Measurements from ENCODE around the gene CLSTN3. TPM values are rescaled to one million over a fixed set of nuclear protein-coding genes. Genes with fewer than 3 reads are reported as not detected.

The CLSTN3 gene
- total and polyA plus RNA-seq, 4 donors: 6.1 to 37.2 (median 26.8) TPM

GRCh38 chr12:7136071-7136470, 5.9 kb downstream of the CLSTN3 start:
- 97% methylated on average over 7 of the region's 7 CpGs for WGBS

DNA sequence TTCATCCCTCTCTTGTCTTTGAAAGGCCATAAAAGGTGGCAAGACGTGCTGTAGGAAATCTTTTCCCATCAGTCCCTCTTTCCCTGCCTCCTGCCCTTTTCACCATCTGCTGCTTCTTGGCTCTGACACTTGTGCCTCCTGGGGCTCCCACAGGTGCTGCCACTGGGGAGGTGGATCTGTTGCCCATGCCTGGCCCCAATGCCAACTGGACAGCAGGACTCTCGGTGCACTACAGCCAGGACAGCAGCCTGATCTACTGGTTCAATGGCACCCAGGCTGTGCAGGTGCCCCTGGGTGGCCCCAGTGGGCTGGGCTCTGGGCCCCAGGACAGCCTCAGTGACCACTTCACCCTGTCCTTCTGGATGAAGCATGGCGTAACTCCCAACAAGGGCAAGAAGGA, 6.5 kb downstream of the CLSTN3 start:
- peaks cover 9 to 72% (median 43%) of the 10 kb centered on the region in 4 donors for H3K36me3 ChIP-seq (ENCODE audit: control insufficient read depth in 4 of 4, insufficient read depth in 3 of 4, low read depth in 1 of 4, low read length in 3 of 4)
- H3K27ac ChIP-seq (ENCODE audit: low read depth in 1 of 2, low read length in 2 of 2): no peak overlapping the region
- DNase-seq (ENCODE audit: low spot score): no peak
- no peak overlapping the region for H3K4me3 ChIP-seq (ENCODE audit: low read depth in 1 of 3, low read length in 3 of 3)
- TF ChIP-seq HNF4A (conservative IDR thresholded peaks at IDR 0.05): no peak
- TF ChIP-seq YY1 (IDR thresholded peaks at IDR 0.05): no peak
- TF ChIP-seq, protein P1, sequence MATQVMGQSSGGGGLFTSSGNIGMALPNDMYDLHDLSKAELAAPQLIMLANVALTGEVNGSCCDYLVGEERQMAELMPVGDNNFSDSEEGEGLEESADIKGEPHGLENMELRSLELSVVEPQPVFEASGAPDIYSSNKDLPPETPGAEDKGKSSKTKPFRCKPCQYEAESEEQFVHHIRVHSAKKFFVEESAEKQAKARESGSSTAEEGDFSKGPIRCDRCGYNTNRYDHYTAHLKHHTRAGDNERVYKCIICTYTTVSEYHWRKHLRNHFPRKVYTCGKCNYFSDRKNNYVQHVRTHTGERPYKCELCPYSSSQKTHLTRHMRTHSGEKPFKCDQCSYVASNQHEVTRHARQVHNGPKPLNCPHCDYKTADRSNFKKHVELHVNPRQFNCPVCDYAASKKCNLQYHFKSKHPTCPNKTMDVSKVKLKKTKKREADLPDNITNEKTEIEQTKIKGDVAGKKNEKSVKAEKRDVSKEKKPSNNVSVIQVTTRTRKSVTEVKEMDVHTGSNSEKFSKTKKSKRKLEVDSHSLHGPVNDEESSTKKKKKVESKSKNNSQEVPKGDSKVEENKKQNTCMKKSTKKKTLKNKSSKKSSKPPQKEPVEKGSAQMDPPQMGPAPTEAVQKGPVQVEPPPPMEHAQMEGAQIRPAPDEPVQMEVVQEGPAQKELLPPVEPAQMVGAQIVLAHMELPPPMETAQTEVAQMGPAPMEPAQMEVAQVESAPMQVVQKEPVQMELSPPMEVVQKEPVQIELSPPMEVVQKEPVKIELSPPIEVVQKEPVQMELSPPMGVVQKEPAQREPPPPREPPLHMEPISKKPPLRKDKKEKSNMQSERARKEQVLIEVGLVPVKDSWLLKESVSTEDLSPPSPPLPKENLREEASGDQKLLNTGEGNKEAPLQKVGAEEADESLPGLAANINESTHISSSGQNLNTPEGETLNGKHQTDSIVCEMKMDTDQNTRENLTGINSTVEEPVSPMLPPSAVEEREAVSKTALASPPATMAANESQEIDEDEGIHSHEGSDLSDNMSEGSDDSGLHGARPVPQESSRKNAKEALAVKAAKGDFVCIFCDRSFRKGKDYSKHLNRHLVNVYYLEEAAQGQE (IDR thresholded peaks at IDR 0.05): no peak
- TF ChIP-seq, protein P2, sequence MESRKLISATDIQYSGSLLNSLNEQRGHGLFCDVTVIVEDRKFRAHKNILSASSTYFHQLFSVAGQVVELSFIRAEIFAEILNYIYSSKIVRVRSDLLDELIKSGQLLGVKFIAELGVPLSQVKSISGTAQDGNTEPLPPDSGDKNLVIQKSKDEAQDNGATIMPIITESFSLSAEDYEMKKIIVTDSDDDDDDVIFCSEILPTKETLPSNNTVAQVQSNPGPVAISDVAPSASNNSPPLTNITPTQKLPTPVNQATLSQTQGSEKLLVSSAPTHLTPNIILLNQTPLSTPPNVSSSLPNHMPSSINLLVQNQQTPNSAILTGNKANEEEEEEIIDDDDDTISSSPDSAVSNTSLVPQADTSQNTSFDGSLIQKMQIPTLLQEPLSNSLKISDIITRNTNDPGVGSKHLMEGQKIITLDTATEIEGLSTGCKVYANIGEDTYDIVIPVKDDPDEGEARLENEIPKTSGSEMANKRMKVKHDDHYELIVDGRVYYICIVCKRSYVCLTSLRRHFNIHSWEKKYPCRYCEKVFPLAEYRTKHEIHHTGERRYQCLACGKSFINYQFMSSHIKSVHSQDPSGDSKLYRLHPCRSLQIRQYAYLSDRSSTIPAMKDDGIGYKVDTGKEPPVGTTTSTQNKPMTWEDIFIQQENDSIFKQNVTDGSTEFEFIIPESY (IDR thresholded peaks at IDR 0.05): no peak
- peaks cover 0 to 8% (median 6%) of the 10 kb centered on the region in 4 donors for H3K4me1 ChIP-seq (ENCODE audit: control insufficient read depth in 4 of 4, insufficient read depth in 4 of 4, low read length in 3 of 4)
- H3K9ac ChIP-seq (ENCODE audit: low read depth in 1 of 2, low read length in 2 of 2): no peak overlapping the region
- H3K9me3 ChIP-seq (ENCODE audit: control insufficient read depth in 4 of 4, low read length in 3 of 4): no peaks in the 10 kb centered on the region
- WGBS: 99% methylated on average over 3 of the region's 3 CpGs
- no peaks in the 10 kb centered on the region for H3K27me3 ChIP-seq (ENCODE audit: control insufficient read depth in 4 of 4, insufficient read depth in 4 of 4, low read length in 3 of 4)

More at GRCh38 chr12:7136071-7136470, 5.9 kb downstream of the CLSTN3 start:
- Histone ChIP-seq H3K9me3 (ENCODE audit: control insufficient read depth in 4 of 4, low read length in 3 of 4) (no peaks in the 10 kb centered on the region), H3K27me3 (ENCODE audit: control insufficient read depth in 4 of 4, insufficient read depth in 4 of 4, low read length in 3 of 4) (no peaks in the 10 kb centered on the region), H3K4me1 (ENCODE audit: control insufficient read depth in 4 of 4, insufficient read depth in 4 of 4, low read length in 3 of 4) (peaks cover 0 to 14% (median 12%) of the 10 kb centered on the region in 4 donors), H3K4me3 (ENCODE audit: low read depth in 1 of 3, low read length in 3 of 3) (no peak overlapping the region), H3K9ac (ENCODE audit: low read depth in 1 of 2, low read length in 2 of 2) (no peak overlapping the region), H3K36me3 (ENCODE audit: control insufficient read depth in 4 of 4, insufficient read depth in 3 of 4, low read depth in 1 of 4, low read length in 3 of 4) (peaks cover 9 to 66% (median 41%) of the 10 kb centered on the region in 4 donors), H3K27ac (ENCODE audit: low read depth in 1 of 2, low read length in 2 of 2) (no peak overlapping the region)
- TF ChIP-seq TAF1 (conservative IDR thresholded peaks at IDR 0.05): no peak
- TF ChIP-seq YY1 (IDR thresholded peaks at IDR 0.05): no peak
- TF ChIP-seq RAD21 (IDR thresholded peaks at IDR 0.05): no peak
- TF ChIP-seq, protein P3, sequence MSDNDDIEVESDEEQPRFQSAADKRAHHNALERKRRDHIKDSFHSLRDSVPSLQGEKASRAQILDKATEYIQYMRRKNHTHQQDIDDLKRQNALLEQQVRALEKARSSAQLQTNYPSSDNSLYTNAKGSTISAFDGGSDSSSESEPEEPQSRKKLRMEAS (IDR thresholded peaks at IDR 0.05): no peak
- TF ChIP-seq FOXA1 (IDR thresholded peaks at IDR 0.05): no peak
- no peak for TF ChIP-seq ATF3 (IDR thresholded peaks at IDR 0.05)
- TF ChIP-seq, protein P2 (IDR thresholded peaks at IDR 0.05): no peak
- no peak for TF ChIP-seq SP1 (IDR thresholded peaks at IDR 0.05)
- TF ChIP-seq CTCF (IDR thresholded peaks at IDR 0.05; ENCODE audit: low read depth, low read length, missing input control): no peak
- no peak for TF ChIP-seq RXRA (IDR thresholded peaks at IDR 0.05)
- no peak for TF ChIP-seq FOXA2 (IDR thresholded peaks at IDR 0.05)
- TF ChIP-seq HNF4G (IDR thresholded peaks at IDR 0.05): no peak
- no peak for TF ChIP-seq NR2F2 (IDR thresholded peaks at IDR 0.05)
- TF ChIP-seq JUND (IDR thresholded peaks at IDR 0.05): no peak
- no peak for DNase-seq (ENCODE audit: low spot score)

Measured in liver (tissue), 9 donors.